HG03442 (cell line): Measurements from ENCODE around the gene CASKIN1.

ENCODE experiments used
- ATAC-seq: cut with Tn5 transposase; IDR thresholded peaks from one replicate; pipeline ENCODE4 v1.9.1; 2021; ENCODE audit warnings: mild to moderate bottlenecking, moderate library complexity; ENCODE audit not compliant: unreplicated experiment

CASKIN1 gene

DNA sequence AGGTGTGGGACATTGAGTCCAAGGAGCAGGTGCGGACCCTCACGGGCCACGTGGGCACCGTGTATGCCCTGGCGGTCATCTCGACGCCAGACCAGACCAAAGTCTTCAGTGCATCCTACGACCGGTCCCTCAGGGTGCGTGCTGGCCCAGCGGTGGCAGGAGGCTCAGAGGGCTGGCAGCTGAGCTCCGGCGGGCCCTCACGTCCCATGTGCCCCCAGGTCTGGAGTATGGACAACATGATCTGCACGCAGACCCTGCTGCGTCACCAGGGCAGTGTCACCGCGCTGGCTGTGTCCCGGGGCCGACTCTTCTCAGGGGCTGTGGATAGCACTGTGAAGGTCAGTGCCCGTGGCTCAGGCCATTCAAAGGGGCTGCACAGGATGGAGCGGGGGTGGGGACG is 20.4 kb downstream of the CASKIN1 start:
- ATAC-seq, result no peak

DNA sequence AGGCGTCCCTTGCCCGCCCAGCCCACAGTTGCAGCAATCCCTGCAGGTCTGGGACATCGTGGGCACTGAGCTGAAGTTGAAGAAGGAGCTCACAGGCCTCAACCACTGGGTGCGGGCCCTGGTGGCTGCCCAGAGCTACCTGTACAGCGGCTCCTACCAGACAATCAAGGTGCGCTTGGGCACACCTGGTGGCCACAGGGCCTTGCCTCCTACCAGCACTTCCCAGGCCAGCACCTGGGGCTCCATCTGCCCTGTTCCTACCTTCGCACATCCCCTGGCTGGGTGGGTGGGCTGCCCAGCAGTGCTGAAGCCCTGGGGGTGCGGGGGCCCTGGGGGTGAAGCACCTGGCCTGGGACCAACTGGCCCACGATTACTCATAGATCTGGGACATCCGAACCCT is 21.0 kb downstream of the CASKIN1 start:
- no peak for ATAC-seq

DNA sequence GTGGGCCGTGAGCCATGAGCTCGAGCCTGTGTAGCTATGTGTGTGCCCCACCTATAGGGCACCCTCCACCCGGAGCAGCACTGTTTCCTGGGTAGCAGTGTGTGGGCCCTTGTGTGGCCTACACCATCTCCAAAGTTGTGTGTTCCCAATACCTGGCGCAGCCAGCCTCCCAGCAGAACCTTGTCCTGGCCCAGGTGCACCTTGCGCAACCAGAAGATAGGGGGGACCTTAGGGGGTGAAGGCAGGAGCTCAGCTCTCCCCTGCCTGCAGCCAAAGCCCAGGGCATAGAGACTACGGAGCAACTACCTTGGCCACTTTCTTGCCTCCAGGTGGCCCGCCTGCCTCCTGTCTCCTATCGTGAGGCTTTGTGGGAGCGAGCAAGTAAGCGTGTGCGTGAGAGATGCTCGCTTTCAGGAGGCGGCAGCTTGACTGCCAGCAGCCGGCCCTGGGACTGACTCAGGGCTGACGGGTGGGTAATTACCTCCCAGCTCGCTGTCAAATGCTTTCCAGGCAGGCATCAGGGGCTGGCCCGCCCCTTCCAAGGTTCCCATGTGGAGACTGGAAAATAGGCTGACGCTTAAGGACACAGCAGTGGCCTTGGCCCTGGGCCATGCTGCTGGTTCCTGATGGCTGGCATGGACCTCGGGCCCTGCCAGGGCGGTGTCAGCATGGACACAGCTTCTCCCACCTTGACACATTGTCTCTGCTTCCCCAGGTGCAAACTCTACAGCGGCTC is 21.8 kb downstream of the CASKIN1 start:
- no peak for ATAC-seq

DNA sequence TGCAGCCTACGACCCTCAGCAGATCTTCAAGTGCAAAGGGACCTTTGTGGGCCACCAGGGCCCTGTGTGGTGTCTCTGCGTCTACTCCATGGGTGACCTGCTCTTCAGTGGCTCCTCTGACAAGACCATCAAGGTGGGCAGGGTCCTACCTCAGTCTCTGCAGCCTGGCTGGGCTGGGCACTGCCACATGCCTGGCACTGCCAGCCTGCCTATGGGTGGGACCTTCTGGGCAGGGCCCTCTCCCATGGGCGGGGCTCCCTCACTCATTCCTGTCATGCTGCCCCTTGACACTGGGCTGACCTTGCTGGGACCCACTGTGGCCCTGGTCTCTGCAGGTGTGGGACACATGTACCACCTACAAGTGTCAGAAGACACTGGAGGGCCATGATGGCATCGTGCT is 22.5 kb downstream of the CASKIN1 start:
- ATAC-seq, result no peak

DNA sequence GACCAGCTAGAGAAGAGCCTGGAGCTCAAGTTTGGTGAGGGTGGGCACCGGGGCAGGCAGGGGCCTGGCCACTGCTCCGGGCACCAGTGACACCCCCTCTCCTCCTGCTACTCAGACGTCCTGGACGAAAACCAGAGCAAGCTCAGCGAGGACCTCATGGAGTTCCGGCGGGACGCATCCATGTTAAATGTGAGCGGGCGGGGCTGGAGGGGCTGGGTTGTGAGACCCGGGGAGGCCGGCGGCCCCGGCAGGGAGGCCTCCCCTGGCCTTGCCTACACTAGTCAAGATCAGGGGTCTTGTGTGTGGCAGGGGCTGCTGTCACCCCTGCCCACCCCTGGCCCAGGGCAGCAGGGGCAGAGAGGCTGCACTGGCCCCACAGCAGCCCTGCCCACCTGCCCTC is 23.0 kb downstream of the CASKIN1 start:
- no peak for ATAC-seq

DNA sequence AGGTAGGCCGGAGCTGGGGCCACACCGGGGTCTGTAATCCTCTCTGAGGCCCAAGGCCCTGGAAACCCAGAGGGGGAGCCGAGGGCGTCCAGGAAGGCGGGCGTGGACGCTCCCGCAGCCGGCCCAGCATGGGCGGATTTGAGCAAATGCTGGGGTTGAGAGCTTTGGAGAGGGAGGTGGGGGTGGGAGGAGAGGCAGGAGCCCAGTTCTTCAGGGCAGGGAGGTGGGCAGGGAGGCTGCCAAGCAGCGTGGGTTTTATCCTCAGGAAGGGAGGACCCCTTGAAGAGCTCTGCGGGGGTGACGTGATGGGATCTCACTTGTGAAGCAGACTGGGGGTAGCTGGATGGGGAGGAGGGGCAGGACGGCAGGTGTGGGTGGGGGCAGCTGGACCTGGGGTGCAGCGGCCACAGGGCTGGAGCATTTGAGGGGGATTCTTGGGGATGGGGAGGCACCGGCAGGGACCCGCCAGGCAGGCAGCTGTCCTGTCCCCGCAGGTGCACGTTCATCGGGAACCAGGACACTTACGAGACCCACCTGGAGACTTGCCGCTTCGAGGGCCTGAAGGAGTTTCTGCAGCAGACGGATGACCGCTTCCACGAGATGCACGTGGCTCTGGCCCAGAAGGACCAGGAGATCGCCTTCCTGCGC is 23.6 kb downstream of the CASKIN1 start:
- no peak for ATAC-seq

DNA sequence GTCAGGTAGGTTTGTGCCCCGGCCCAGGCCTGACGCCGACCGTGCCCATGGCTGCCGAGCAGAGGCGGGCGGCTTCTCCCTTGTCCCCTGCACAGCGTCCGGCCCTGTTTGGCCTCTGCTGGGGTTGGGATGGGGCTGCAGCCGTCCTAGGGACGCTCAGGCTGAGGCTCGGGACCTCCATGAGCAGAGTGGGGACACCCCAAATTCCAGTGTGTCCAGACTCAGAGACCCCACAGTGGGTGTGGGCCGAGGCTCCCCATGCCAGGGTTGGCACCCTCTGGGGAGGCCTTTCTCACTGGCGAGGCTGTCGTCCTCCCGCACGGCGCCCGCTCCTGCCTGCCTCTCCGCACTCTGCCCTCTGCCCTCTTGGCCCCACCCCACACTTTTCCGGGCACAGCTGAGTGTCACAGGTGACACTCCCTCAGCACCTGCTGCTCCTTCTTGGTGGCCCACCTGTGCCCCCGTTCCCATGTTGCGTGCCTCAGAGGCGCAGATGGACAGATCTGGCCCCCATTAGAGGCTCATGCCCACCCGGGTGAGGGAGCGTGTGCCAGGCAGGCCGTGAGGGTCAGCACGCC is 24.7 kb downstream of the CASKIN1 start:
- no peak for ATAC-seq

DNA sequence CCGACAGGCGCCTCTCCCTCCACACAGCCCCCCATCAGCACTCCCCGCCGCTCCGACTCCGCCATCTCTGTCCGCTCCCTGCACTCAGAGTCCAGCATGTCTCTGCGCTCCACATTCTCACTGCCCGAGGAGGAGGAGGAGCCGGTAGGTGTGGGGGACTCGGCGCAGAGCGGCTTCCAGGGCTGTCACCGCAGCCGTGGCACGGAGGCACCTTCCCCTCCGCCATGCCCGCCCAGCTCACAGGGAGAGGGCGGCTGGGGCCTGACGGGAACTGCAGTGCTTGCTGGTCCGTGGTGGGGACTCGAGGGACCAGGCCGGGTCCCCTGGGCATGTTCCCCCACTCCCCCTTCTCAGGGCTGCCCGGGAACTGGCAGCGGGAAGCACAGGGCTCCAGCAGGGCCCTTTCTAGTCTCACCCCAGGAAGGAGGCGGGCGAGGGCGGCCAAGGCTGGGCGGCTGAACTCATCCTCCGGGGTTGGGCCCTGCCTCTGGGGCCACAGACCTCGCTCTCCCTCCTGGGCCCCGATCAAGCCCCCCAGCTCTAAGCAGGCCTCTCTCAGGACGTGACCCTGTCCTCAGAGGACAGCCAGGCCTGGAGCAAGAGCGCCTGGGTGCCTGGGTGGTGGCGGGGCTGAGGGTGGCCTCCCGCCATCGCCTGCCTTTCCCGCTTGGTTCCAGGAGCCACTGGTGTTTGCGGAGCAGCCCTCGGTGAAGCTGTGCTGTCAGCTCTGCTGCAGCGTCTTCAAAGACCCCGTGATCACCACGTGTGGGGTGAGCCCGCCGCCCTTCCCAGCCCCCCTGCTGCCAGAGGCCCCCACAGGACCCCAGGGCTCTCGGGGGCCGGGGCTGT is 25.6 kb downstream of the CASKIN1 start:
- no peak for ATAC-seq

DNA sequence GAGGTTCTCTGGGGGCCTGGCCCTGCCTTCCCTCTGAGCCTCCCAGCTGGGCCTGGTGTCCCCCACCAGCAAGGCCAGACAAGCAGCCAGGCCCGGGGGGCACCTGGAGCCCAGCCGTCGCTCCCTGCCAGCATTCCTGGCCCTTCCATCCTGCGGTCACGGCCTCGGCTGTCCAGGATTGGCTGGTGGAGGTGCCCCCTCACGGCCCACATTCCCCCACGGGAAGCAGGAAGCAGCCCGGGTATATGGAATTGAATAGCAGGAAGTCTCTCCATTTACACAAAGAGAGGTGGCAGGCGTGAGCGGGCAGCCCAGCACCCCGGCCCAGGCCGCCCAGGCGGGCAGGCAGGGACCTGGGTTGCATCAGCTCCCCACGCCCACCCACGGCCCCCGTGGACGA is 26.3 kb downstream of the CASKIN1 start:
- no peak for ATAC-seq

DNA sequence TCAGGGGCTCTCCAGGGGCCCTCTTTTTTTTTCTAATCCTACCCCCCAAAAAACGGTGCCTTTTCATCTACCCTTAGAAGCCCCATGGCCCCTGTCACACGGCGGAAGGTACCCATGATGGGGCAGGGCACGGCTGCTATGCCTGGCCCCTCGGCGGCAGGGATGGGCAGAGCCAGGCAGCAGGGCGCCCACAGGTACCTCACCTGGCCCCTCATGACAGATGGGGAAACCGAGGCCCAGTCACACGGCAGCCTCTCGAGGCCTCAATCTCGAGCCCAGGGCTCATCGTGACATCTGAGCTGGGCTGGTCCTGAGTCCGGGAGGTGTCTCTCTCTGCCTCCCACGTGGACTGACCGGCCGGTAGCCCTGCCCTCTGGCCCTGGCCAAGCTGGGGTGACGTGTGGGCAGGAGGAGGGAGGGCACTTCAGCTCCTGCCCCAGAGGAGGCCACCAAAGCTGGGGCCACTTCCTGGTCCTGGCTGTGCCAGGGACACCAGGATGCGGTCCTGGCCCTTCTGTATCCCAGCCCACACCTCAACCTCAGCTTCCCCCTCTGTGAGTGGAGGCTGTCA is 29.3 kb downstream of the CASKIN1 start:
- ATAC-seq, result no peak

DNA sequence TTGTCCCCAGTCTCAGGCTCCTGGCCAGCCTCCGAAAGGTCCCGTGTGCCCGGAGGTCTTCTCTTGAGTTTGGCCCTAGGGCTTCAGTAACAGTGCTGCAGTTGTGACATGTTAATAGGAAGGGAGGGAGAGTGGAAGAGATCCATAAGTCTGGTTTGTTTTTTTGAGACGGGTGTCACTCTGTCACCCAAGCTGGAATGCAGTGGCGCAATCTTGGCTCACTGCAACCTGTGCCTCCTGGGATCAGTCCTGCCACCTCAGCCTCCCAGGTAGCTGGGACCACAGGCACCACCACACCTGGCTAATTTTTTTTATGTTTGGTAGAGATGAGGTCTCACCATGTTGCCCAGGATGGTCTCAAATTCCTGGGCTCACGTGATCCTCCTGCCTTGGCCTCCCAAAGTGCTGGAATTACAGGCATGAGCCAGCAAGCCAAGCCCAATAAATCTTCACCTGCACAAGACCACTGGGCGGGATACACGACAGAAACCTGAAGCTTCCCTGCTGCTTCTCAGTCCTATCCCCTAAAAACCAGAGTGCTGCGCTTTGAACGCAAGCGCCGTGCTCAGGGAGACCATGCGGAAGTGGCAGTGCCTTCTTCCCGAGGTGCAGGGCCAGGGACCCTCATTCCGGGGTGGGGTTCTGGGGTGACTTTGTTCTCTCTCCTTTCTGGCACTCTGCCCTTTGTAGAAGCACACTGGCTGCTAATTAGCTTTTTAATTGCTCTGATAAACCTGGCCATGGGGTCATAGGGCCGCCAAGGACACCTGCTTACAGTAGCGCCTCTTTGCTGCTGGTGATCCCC is 29.9 kb downstream of the CASKIN1 start:
- no peak for ATAC-seq

DNA sequence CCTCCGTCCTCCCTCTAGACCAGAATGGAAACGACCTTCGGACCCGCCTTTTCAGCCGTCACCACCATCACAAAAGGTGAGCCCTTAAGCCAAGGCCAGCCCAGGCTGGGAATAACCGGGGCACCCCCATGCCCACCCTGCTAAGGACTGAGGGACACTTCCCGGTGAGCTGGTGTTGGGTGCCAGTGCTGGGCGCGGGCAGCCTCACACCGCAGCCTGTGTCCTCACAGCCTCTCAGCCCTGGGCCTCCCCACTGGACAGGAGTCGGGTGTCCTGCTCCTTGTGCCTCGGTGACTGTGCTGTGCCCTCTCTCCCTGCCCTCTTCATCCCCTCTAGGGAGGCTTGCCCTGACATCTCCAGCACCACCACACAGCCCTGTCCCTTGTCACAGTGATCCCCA is 30.5 kb downstream of the CASKIN1 start:
- ATAC-seq, result no peak

DNA sequence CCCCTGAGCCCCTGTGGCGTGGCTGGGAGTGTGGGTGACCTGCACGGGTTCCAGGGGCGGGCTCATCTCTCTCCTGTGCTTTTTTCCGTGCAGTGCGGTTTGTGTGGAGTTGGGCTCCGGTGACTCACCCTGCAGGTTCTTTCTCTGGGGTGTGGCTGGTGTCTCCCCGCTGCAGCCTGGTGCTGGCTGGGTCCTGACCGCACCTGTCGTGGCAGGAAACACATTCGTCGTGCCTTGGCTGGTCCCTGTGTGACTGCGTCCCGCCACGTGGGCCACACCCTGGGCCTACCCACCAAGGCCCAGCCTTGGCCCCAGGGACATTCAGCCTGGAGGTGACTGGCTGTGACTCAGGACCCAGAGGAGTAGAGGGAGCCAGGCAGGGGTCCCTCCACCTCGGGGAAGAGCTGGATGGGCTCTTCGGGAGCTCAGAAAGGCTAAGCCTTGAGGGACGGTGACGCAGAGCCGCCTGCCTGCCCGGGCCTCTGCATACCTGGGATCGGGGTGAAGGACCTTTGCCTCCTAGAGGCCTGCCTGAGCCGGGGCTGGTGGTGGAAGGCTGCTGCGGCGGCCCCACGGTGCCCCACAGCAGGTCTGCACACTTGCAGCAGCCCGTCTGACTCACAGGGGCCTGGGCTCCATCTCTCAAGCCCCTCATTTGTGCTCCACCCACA is 33.1 kb downstream of the CASKIN1 start:
- ATAC-seq, result no peak

DNA sequence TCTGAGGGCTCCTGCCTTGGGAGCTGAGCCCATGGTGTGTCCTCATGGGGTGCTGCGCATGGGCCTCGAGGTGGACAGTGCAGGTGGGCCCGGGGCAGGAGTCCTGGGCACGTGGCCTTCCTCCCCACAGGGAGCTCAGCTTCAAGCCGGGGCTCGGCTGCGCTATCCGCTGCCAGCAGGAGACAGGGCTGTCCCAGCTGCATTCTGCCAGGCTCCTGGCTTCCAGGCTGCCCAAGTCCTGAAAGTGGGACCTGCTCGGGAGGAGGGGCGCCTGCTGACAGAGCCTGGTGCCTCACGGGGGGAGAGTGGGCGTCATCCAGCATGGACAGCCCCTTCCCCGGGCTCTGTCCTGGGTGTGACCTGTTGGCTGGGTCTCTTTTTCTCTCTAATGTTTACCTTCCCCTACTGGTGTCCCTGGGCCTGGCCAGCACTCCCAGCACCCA is 33.7 kb downstream of the CASKIN1 start:
- ATAC-seq, result no peak

DNA sequence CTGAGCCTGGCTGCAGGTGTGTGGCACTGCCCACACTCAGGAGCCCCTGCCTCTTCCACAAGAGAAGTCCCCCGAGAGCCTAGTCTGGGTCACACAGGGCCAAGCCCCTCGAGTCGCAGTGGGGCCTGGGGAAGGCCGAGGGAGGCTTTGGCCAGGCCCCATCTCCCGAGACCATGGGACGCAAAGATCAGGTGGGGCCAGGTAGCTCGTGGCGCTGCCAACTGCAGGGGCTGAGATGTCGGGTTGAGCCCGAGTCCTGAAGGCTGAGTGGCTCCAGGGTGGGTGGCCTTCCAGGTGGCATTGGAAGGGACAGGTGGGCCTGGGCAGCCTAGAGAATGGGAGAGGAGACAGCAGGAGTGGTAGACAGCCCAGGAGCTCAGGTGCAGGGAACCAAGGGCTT is 34.5 kb downstream of the CASKIN1 start:
- ATAC-seq, result no peak

DNA sequence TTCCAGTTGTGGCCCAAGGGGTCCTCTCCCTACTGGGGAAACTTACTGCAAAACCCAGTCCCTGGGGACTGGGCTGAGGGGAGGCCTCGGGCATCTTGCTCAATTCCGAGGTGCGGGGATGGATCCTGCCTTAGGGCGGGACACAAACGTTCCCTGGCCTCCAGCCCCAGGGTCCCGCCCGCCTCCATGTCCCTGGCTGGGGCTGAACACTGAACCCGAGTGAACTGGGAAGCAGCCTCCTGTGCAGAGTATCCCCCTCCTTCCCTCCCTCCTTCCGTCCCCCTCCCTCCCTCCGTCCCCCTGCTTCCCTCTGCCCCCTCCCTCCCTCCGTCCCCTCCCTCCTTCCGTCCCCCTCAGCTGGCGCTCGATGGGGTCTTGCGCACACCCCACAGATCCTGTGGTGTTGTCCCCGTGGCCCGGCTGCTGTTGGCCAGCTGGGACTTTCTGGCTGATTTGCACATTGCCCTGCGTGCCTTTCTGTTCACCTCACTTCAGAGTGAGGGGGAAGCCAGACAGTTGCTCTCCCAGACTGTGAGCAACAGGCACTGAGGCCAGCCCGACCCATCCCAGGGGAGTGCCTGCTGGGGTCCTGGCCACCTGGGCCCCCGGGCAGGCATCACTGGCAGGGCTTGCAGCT is 35.4 kb downstream of the CASKIN1 start:
- no peak for ATAC-seq

DNA sequence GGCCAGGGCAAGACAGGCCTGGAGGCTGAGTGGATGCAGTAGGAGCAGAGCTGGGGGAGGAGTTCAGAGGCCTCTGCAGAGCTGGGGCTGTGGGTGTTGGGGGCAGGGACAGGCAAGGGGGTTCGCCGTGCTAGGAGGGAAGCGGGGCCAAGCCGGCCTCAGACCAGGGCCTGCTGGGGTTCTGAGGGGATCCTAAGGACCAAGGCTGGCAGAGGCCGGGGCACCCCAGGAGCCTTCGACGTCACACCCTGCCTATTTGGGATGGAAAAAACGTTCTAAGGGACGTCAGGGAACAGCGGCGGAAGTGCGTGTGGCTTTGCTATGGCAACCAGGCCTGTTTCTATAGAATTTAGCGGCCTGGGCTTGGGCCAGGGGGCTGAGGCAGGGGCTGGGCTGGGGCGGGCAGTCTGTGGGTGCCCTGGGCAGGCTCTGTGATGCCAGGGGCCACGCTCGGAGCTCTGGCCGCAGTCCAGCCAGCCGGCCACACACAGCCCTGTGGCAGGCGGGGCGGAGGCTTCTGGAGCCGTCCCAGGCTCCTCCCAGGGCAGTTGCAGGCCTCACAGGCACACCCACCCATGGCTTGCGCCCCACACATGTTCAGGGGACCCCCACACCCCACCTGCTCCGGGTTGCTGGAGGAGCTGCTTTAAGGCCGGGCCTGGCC is 37.1 kb downstream of the CASKIN1 start:
- no peak for ATAC-seq

DNA sequence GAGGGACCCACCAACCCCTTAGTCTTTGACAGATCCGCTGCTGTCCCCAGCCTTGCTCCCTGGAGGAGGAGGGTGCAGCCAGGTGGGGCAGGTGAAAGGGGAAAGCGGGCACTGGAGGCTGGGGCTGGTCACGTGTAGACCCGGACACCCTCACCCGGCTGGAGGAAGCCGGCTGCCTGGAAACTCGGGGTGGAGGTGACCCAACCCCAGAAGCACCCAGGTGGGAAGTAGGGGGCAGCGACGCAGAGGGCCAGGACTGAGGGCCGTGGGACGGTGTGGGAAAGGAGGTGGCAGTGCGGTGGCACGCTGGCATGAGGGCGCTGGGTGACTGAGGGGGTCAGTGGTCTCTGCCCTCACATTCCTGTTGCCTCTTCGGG is 38.2 kb downstream of the CASKIN1 start:
- no peak for ATAC-seq
